HepG2 (cell line): ENCODE data around the gene LSR. TPM values are rescaled to one million over a fixed set of nuclear protein-coding genes. Genes with fewer than 3 reads are reported as not detected.

Experiments used
- FOXK1 ChIP-seq: sonication (generic); formaldehyde crosslinking; IDR thresholded peaks from 2 replicates; pipeline ENCODE4 v1.4.0; 2020; ENCODE audit warnings: low read depth, missing genetic modification reagents, borderline replicate concordance
- PRPF4 ChIP-seq: fragments of 200-400 bp; formaldehyde crosslinking; IDR thresholded peaks from 2 replicates; pipeline ENCODE4 v1.6.1; 2016; ENCODE audit warnings: low read length, low read depth; ENCODE audit not compliant: poor library complexity, severe bottlenecking
- ZNF660 ChIP-seq: sonication (generic); formaldehyde crosslinking; IDR thresholded peaks from 2 replicates; pipeline ENCODE4 v1.5.1; 2020; ENCODE audit warnings: mild to moderate bottlenecking, low read depth, missing genetic modification reagents, borderline replicate concordance
- ZNF850 ChIP-seq: sonication (generic); formaldehyde crosslinking; conservative IDR thresholded peaks from 2 replicates; pipeline ENCODE4 v1.9.0; 2021; ENCODE audit warnings: mild to moderate bottlenecking, missing genetic modification reagents
- polyA plus RNA-seq, 8 experiments: library from polyadenylated mRNA; depleted of rRNA in 3 of 8; stranded (reverse) in 7 of 8; unstranded in 1 of 8; fragments of >200 nt; fragmentation: Illumina TruSeq in 4 of 8; extraction: Trizol in 4 of 8; gene quantifications; 2 replicates each; pipeline versions ENCODE4 v1.2.1 to v1.2.3, GENCODE V29; 2011 to 2016; ENCODE audit warnings: low read depth in 4 of 8, missing spikeins in 1 of 8, mixed read lengths in 1 of 8; ENCODE audit not compliant: insufficient read depth in 1 of 8
- total RNA-seq, 5 experiments: library from RNA; depleted of rRNA; stranded (reverse); fragments of >200 nt; fragmentation: Illumina TruSeq; extraction: Trizol; gene quantifications; 2 replicates each; pipeline ENCODE4 v1.2.3, GENCODE V29; 2016; ENCODE audit warnings: low read depth in 1 of 5
- TF ChIP-seq, protein P1 (sequence below): sonication (generic); formaldehyde crosslinking; IDR thresholded peaks from 2 replicates; pipeline ENCODE4 v1.5.1; 2020; ENCODE audit warnings: mild to moderate bottlenecking, missing genetic modification reagents, moderate library complexity
- TF ChIP-seq, protein P2 (sequence below): sonication (generic); formaldehyde crosslinking; IDR thresholded peaks from 2 replicates; pipeline ENCODE4 v1.4.0; 2020; ENCODE audit warnings: missing genetic modification reagents

LSR gene
- total and polyA plus RNA-seq, 2 of the 13 experiments (the other 11 are each of a cell fraction or from before 2014, with no cell fraction given): 29.2 to 79.2 TPM

DNA sequence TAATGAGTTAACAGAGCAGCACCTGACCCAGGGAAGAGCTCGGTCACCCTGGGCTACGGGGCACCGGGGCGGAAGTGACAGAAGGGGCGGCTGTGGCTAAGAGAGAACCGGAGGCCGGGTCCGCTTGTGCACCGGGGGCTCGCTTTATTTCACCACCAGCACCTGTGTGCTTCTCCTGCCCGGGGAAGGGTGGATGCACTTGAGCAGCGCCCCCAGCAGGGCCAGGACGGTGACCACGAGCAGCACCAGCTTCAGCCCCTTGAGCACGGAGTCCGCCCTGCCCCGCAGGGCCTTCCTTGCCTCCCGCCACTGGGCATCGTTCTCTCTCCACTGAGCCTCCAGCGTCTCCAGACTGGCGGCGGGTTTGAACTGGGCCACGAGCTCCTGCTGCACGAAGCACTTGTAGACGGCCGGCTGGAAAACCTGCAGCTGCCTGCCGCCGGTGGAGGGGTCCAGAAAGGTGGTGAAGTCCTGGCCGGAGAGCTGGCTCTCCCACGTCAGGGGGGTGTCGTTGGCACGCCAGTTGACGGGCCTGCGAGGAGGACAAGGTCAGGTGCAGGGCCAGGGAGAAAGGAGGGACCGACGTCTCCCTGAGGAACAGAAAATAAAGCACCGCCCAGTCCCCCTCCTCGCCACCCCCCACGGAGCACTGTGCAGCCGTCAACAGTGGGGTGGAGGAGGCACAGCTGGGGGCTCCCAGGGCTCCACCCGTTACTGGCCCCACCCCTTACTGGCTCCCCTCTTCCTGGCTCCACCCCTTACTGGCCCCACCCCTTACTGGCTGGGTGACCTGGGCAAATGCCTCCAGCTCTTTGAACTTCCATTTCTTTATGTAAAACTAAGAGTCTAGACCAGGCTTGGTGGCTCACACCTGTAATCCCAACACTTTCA, 23.9 kb upstream of the LSR start (continued):
- TF ChIP-seq, protein P1, sequence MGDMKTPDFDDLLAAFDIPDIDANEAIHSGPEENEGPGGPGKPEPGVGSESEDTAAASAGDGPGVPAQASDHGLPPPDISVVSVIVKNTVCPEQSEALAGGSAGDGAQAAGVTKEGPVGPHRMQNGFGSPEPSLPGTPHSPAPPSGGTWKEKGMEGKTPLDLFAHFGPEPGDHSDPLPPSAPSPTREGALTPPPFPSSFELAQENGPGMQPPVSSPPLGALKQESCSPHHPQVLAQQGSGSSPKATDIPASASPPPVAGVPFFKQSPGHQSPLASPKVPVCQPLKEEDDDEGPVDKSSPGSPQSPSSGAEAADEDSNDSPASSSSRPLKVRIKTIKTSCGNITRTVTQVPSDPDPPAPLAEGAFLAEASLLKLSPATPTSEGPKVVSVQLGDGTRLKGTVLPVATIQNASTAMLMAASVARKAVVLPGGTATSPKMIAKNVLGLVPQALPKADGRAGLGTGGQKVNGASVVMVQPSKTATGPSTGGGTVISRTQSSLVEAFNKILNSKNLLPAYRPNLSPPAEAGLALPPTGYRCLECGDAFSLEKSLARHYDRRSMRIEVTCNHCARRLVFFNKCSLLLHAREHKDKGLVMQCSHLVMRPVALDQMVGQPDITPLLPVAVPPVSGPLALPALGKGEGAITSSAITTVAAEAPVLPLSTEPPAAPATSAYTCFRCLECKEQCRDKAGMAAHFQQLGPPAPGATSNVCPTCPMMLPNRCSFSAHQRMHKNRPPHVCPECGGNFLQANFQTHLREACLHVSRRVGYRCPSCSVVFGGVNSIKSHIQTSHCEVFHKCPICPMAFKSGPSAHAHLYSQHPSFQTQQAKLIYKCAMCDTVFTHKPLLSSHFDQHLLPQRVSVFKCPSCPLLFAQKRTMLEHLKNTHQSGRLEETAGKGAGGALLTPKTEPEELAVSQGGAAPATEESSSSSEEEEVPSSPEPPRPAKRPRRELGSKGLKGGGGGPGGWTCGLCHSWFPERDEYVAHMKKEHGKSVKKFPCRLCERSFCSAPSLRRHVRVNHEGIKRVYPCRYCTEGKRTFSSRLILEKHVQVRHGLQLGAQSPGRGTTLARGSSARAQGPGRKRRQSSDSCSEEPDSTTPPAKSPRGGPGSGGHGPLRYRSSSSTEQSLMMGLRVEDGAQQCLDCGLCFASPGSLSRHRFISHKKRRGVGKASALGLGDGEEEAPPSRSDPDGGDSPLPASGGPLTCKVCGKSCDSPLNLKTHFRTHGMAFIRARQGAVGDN (CRISPR knock-in tag): no peak
- TF ChIP-seq FOXK1: no peak
- TF ChIP-seq PRPF4: no peak
- no peak for TF ChIP-seq ZNF660 (CRISPR knock-in tag)
- no peak for TF ChIP-seq ZNF850 (CRISPR knock-in tag)
- TF ChIP-seq, protein P2, sequence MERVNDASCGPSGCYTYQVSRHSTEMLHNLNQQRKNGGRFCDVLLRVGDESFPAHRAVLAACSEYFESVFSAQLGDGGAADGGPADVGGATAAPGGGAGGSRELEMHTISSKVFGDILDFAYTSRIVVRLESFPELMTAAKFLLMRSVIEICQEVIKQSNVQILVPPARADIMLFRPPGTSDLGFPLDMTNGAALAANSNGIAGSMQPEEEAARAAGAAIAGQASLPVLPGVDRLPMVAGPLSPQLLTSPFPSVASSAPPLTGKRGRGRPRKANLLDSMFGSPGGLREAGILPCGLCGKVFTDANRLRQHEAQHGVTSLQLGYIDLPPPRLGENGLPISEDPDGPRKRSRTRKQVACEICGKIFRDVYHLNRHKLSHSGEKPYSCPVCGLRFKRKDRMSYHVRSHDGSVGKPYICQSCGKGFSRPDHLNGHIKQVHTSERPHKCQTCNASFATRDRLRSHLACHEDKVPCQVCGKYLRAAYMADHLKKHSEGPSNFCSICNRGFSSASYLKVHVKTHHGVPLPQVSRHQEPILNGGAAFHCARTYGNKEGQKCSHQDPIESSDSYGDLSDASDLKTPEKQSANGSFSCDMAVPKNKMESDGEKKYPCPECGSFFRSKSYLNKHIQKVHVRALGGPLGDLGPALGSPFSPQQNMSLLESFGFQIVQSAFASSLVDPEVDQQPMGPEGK (CRISPR knock-in tag): no peak
